NCI-H524 treated with DMSO at 0.1 percent for 48 hours (cell line): ENCODE results near the gene STAU1.
"Not testable (repeated sequence)": the region's sequence is repeated elsewhere in the genome, so short reads cannot be mapped to it uniquely, and the experiment has no call there.

ENCODE experiments used
- DNase-seq: peaks from one replicate; lab custom pipeline; 2025; lab: John Stamatoyannopoulos, UW

The STAU1 gene

DNA sequence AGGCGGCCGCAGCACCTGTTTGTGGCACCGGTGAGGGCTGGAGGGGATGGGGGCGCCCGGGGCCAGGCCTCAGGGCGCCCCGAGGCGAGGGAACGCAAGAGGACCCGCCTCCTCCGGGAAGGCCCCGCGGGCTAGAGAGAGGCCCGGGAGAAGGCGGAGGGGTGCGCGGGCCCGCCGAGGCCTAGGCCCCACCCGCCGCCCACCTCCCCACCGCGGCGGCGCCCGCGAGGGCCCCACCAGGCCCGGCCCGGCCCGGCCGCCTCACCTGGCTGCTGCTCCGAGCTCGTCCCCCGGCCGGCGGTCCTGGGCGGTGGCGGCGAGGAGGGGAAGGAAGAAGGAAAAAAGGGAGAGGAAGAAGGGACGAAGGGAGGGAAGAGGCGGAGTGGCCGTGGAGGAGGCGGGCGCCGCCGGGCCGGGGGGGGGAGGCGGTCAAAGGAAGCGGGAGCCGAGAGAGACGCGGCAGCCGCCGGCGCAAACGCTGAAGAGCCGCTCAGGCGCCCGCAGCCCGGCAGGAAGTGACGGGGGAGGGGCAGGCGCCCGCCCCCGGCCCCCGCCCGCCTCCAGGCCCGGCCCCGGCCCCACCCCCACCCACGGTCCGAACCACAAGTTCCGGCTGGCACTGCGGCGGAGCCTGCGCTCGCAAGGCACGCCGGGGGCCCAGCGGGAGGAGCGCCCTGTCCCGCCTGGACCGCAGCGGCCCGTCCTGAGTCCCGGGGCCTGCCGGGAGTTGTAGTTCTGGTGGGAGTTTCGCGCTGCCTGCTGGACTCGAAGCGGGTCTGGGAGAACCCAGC lies at the start of gene STAU1:
Gene STAU1 (minus strand): TSS at position 484 of the 791 bp plus-strand sequence. CDS start 22,133 bp downstream, outside the sequence.
- peak; percentile 63 for DNase-seq

GRCh38 chr20:49237531-49237930 lies 49.4 kb upstream of the STAU1 start:
- DNase-seq: no peak

DNA sequence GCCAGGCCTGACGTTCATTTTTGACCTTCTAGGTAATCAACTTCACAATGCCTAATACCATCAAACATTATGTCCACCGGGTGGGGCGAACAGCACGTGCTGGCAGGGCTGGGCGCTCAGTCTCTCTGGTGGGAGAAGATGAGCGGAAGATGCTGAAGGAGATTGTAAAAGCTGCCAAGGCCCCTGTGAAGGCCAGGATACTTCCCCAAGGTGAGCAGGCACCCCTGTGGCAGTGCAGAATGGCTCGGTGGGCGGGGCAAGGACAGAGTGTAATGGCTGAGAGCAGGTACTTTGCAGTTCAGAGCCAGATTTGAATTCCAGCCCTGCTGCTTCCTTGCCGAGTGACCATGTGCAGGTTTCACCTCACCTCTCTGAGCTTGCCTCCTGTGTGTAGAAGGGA lies 48.2 kb upstream of the STAU1 start:
- no peak for DNase-seq

DNA sequence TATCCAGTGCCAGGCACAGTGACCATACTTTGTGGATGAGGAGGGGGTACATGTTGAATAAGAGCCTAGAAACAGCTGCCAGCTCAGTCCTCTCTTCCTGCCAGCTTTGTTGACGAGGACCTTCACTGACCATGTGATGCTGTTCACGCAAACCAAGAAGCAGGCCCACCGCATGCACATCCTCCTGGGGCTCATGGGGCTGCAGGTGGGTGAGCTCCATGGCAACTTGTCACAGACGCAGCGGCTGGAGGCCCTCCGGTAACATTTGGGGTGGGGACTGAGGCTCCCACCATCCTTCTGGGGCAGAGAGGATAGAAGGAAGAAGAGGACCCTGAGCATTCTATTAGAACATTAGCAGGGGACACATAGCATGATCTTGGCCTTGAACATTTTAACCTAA lies 46.7 kb upstream of the STAU1 start:
- no peak for DNase-seq

DNA sequence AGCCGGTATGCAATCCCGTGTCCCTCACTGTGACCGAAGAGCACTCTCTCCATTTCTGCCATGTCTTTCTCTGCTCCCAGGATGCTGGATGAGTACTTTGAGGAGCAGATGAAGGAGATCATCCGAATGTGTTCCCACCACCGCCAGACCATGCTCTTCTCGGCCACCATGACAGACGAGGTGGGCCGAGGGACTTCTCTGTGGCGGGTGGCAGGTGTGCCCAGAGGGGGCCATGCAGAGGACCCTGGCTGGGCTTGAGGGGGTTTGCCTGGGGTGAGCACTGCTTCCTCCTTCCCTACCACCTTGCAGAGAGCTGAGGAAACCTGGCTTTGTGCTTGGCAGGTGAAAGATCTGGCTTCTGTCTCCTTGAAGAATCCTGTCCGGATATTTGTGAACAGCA lies 45.1 kb upstream of the STAU1 start:
- no peak for DNase-seq

DNA sequence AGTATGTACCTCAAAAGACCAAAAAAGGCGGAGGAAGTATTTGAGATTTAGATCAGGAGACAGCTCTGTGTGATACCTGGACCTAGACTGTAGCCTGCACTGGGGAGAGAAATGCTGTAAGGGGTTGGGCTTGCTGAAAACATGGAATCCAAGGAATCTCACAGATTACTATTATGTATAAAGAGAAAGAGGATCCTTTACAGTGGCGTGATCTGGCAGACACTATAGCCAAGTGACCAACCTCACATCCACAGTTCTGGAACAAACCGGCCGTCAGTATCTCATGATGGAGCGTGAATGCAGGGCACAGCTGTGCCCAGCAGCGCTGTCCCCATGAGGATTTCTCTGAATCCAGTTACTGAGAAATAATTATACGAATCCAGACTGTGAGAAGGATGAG lies 43.3 kb upstream of the STAU1 start:
- no peak for DNase-seq

DNA sequence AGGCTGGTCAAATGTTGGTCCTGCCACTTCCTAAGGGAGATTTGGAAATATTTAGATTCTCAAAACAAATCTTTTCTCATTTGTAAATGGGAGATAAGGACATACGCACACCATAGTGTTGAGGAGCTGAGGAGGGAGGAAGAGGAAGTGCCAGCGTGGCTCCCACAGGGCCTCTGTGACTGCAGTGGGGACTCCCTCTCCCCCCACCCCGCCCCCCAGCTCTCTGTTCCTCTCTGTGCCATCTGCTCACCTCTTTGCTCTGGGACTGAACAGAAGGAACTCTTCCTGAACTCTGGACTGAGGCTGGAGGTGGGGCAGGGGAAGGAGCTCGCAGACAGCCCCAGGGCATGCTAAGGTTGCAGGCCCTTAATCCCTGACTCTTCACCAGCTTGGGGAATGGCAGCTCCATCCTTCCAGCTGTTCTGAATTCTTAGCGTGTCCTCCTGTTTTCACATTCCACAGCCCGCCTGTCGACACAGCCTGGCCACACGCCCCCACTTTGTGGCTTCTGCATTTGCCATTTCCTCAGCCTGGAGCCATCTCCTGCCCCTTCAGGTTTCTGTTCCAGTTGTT lies 42.5 kb upstream of the STAU1 start:
- peak; percentile 99 for DNase-seq

DNA sequence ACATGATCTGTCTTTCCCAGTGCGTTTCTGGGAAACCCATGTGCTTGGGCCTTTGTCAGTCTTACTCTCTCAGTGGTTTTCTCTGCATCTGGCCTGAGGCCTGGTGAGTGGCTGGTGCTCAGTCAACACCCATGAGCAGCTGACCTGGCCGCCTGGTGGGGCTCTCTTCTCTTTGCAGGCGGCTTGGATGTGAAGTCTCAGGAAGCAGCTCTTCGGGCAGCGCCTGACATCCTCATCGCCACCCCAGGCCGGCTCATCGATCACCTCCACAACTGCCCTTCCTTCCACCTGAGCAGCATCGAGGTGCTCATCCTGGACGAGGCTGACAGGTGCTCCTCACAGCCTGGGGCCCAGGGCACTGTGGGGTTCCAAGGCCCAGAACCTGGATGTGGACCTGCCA lies 41.9 kb upstream of the STAU1 start:
- no peak for DNase-seq

- no peak for DNase-seq
These were observed 41.2 kb upstream of the STAU1 start for GRCh38 chr20:49229381-49229780.

GRCh38 chr20:49228676-49229075 lies 40.5 kb upstream of the STAU1 start:
- peak; percentile 95 for DNase-seq

- DNase-seq: no peak
These were observed 37.8 kb upstream of the STAU1 start for GRCh38 chr20:49225896-49226295.

GRCh38 chr20:49219924-49220831 lies 32.0 kb upstream of the STAU1 start:
- no peak for DNase-seq

DNA sequence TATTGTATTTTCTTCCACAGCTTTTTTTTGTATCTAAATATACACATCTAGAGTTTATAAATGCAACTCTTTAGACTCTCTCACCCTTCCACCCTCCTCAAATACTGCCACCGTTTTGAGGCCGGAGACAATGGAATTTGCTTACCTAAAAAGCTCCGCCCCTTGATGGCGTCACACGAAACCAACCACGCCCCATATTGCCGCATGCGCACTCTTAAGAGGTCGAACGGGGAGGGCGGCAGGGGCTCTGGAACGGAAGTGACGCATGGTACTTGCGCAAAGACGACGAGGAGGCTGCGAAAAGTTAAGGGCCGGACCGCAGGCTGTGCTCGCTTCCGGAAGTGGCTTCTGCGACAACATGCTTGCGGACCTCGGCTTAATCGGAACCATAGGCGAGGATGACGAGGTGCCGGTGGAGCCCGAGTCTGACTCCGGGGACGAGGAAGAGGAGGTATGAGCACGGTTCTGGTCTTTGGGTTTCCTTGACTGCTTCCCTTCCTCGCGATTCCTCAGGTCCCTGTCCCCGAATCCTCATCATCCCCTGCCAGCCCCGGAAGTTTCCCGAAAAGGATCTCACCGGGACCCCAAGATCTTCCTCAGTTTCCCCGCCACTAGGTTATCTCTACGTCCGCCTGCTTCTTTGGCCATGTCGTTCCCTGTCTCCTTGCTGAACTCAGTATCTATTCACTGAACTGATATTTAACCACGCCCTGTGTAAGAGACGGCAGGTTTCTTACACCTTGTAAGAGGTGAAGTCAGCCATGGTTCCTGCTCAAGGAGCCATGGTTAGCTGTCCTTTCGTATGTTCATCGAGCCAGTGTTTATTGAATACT lies 31.2 kb upstream of the STAU1 start, which contains the start of gene DDX27:
Gene DDX27 (plus strand): TSS at position 326 of the 833 bp plus-strand sequence. CDS start 33 bp downstream, at position 359.
- DNase-seq: peak; percentile 94

DNA sequence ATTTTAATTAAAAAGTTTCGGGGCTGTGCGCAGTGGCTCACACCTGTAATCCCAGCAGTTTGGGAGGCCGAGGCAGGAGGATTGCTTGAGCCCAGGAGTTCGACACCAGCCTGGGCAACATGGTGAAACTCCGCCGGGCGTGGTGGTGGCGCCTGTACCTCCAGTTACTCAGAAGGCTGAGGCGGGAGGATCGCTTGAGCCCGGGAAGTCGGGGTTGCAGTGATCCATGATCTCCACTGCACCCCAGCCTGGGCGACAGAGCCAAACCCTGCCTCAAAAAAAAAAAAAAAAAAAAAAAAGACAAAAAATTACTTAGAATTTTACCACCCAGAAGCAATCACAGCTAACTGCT lies 30.6 kb upstream of the STAU1 start:
- not testable (repeated sequence) for DNase-seq

GRCh38 chr20:49216991-49217578 lies 29.0 kb upstream of the STAU1 start:
- peak; percentile 49 for DNase-seq

DNA sequence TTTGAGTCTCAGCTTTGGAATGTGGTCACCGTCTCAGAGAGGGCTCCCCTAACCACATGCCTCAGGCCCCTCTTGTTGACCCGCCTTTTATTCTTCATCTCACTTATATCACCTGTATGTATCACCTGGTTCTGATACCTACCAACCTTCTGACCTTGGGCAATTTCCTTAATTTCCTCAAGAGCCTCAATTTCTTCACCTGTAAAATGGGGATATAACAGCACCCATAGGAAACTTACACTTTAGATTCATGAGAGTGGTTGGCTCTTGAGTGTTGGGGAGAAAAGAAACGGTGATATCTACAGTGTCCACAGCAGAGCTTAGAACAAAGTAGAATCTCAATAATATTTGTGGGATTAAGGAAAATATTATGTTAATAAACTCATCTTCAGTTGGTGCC lies 27.1 kb upstream of the STAU1 start:
- no peak for DNase-seq

DNA sequence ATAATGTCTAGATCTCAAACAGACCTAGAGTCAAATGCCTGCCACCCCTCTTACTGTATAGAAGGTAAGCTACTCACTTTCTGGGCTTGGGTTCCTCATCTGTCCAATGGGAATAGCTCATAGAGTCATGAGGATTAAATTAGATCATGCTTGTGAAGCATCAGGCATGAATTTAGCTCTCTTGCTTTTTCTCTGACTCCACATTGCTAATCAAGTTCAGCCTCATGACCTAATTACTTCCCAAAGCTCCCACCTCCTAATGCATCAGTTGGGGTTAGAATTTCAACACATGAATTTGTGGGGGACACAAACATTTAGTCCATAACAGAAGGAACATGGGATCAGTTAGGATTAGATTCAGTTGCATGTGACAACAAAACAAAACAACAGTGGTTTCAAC lies 26.4 kb upstream of the STAU1 start:
- DNase-seq: no peak

DNA sequence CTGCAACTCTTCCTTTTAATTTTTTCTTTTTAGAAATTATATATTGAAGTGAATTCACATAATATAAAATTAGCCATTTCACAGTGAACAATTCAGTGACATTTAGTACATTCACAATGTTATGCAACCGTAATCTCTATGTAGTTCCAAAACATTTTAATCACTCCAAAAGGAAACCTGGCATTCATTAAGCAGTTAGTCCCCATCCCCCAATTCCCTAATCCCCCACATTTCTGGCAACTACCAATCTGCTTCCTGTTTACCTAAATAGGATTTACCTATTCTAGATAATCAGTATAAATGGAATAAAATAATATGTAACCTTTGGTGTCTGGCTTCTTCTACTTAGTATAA lies 22.6 kb upstream of the STAU1 start:
- DNase-seq: no peak

DNA sequence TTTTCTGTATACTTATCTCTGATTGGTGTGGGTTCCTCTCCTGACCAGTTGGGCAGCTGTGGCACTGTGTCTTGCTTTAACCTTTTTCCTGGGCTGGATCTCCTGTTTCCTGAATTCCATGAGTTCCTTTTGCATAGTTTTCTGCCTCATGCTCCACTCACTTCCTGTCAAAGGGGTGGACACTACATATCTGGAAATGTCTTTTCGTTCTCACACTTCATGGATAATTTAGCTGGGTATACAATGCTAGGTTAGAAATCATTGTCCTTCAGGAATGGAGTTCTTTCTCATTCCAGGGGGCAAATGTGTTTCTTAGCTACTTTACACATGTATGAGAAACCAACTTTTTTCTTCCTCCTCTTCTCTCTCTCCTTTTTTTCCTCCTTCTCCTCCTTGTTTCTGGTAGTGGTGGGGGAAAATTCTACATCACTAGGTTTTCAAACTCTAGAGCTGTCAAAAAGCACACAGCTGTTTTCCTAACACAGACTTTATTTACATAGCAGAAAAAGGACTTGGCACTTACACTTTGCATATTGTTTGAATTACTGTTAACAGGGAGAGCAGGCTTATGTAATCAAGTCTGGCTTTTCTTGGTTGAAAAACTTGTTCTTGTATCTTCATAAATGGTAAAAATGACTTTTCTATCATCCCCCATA lies 22.1 kb upstream of the STAU1 start:
- DNase-seq: no peak

DNA sequence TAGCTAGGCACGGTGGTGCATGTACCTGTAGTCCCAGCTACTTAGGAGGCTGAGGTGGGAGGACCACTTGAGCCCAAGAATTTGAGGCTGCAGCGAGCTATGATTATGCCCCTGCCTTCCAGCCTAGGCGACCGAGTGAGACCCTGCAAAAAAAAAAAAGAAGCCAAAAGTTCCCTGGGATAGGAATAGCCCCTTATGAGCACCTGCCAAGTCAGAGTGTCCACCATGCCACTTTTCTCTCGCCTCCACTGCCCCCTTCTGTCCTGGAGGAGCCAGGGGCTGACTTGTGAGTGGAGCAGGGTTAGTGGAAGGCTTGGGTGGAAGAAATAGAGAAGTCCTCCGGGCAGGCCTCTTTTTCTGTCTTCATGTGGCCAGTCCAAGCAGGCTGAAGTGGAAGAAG lies 18.9 kb upstream of the STAU1 start:
- no peak for DNase-seq

GRCh38 chr20:49203746-49204145 lies 15.6 kb upstream of the STAU1 start:
- DNase-seq: no peak
